ENCODE measurements around the gene MITF. TPM values are rescaled to one million over a fixed set of nuclear protein-coding genes. Genes with fewer than 3 reads are reported as not detected.

MITF gene
- total RNA-seq, 2 donors from 2014 or later = 1.8 to 3.0 TPM

GRCh38 chr3:69697381-69697780 is 41.9 kb upstream of the MITF start:
- Mint-ChIP-seq H3K27ac (no peak overlapping the region), H3K36me3 (ENCODE audit: low read depth) (no peaks in the 10 kb centered on the region), H3K4me1 (peaks cover 4% of the 10 kb centered on the region), H3K27me3 (ENCODE audit: insufficient read depth) (no peaks in the 10 kb centered on the region), H3K4me3 (no peak overlapping the region), H3K9me3 (peaks cover 12% of the 10 kb centered on the region)
- TF ChIP-seq CTCF (conservative IDR thresholded peaks at IDR 0.05) = no peak
- Histone ChIP-seq H3K27me3 (ENCODE audit: control insufficient read depth, insufficient read depth, low read length, poor library complexity, severe bottlenecking) (no peaks in the 10 kb centered on the region), H3K4me3 (ENCODE audit: low read length) (no peak overlapping the region), H3K27ac (ENCODE audit: low read depth, low read length) (no peak overlapping the region), H3K4me1 (ENCODE audit: control insufficient read depth, insufficient read depth, low read length) (no peaks in the 10 kb centered on the region), H3K36me3 (ENCODE audit: control insufficient read depth, insufficient read depth, low read length) (no peaks in the 10 kb centered on the region), H3K9ac (ENCODE audit: extremely low read depth, low read length, poor library complexity, severe bottlenecking) (no peak overlapping the region), H3K9me3 (ENCODE audit: control insufficient read depth, low read length) (peaks cover 14% of the 10 kb centered on the region)
- 73 to 75% methylated on average over 4 to 5 of the region's 5 CpGs for WGBS, 2 experiments (ENCODE audit: insufficient coverage in 1 of 2, insufficient read length in 1 of 2)
- no peak for DNase-seq

- H3K4me1 Mint-ChIP-seq = no peaks in the 10 kb centered on the region
- no peaks in the 10 kb centered on the region for H3K4me1 ChIP-seq (ENCODE audit: control insufficient read depth, insufficient read depth, low read length)
- no peaks in the 10 kb centered on the region for H3K27me3 ChIP-seq (ENCODE audit: control insufficient read depth, insufficient read depth, low read length, poor library complexity, severe bottlenecking)
- WGBS, 2 experiments (ENCODE audit: insufficient coverage in 1 of 2, insufficient read length in 1 of 2) = 92 to 100% methylated on average over 1 of the region's 2 CpGs
- no peak overlapping the region for H3K4me3 ChIP-seq (ENCODE audit: low read length)
- no peak overlapping the region for H3K27ac ChIP-seq (ENCODE audit: low read depth, low read length)
- no peak overlapping the region for H3K4me3 Mint-ChIP-seq
- no peaks in the 10 kb centered on the region for H3K36me3 Mint-ChIP-seq (ENCODE audit: low read depth)
- H3K9ac ChIP-seq (ENCODE audit: extremely low read depth, low read length, poor library complexity, severe bottlenecking) = no peak overlapping the region
- peaks cover 23% of the 10 kb centered on the region for H3K9me3 ChIP-seq (ENCODE audit: control insufficient read depth, low read length)
- H3K27ac Mint-ChIP-seq = no peak overlapping the region
- TF ChIP-seq CTCF (conservative IDR thresholded peaks at IDR 0.05) = no peak
- no peaks in the 10 kb centered on the region for H3K36me3 ChIP-seq (ENCODE audit: control insufficient read depth, insufficient read depth, low read length)
- peaks cover 20% of the 10 kb centered on the region for H3K9me3 Mint-ChIP-seq
- no peak for DNase-seq
- H3K27me3 Mint-ChIP-seq (ENCODE audit: insufficient read depth) = no peaks in the 10 kb centered on the region
Observed at GRCh38 chr3:69698728-69699127, 40.5 kb upstream of the MITF start.

- Mint-ChIP-seq H3K4me1 (no peaks in the 10 kb centered on the region), H3K27me3 (ENCODE audit: insufficient read depth) (no peaks in the 10 kb centered on the region), H3K36me3 (ENCODE audit: low read depth) (no peaks in the 10 kb centered on the region), H3K27ac (no peak overlapping the region), H3K9me3 (peaks cover 20% of the 10 kb centered on the region), H3K4me3 (no peak overlapping the region)
- no peak for DNase-seq
- Histone ChIP-seq H3K36me3 (ENCODE audit: control insufficient read depth, insufficient read depth, low read length) (no peaks in the 10 kb centered on the region), H3K27me3 (ENCODE audit: control insufficient read depth, insufficient read depth, low read length, poor library complexity, severe bottlenecking) (no peaks in the 10 kb centered on the region), H3K4me3 (ENCODE audit: low read length) (no peak overlapping the region), H3K4me1 (ENCODE audit: control insufficient read depth, insufficient read depth, low read length) (no peaks in the 10 kb centered on the region), H3K9me3 (ENCODE audit: control insufficient read depth, low read length) (peaks cover 24% of the 10 kb centered on the region), H3K27ac (ENCODE audit: low read depth, low read length) (no peak overlapping the region), H3K9ac (ENCODE audit: extremely low read depth, low read length, poor library complexity, severe bottlenecking) (no peak overlapping the region)
- 93% methylated on average over 1 of the region's 1 CpG; no CpG with 5 or more reads in 1 of the 2 experiments for WGBS, 2 experiments (ENCODE audit: insufficient coverage in 1 of 2, insufficient read length in 1 of 2)
- TF ChIP-seq CTCF (conservative IDR thresholded peaks at IDR 0.05) = no peak
Observed at GRCh38 chr3:69699183-69699582, 40.1 kb upstream of the MITF start.
